ENCODE results near the gene AIG1.

The AIG1 gene

DNA sequence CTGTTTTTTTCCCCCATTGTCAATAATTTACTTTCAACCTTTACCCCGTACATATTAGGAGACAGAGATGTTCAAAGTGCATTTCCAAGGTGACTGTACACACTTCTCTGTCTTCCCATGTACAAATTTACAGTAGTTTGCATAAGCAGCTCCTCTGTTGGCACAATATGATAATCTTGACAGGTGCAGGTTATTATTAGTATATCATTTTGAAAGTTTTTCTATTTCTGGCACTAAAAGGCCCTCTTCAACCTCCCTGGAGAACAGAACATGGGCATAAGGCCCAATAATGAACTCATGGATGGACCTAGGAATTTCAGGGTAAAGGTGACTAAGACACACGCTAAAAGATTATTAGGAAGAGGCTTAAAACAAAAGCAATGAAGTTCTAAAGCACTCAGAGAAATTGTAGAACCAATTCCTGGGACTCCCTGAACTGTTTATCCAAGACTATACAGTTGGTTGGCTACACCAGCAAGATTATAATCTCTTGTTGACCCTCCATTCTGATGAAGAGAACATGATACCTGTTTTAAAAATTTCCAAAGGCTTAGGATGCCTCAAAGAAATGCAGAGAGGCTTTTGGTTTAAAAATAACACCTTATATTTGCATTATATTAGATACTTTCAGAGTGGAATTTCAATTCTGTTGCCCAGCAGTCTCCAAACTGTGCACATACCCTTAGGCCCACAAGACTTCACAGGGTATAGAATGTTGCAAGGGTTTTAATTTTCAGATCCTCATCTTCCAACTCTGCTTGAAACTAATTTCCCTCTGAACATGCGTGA, 1.1 kb downstream of the AIG1 start:
- Histone ChIP-seq H3K79me2 (peaks cover 5% of the 10 kb centered on the region), H3K4me1 (peaks cover 6% of the 10 kb centered on the region), H3K27me3 (ENCODE audit: control insufficient read depth, insufficient read depth, low read length) (no peaks in the 10 kb centered on the region), H3K4me3 (ENCODE audit: low read depth, low read length) (peak overlapping the region; percentile 82), H3K9ac (no peak overlapping the region), H3K9me3 (ENCODE audit: control insufficient read depth, low read length) (no peaks in the 10 kb centered on the region), H2AFZ (peak overlapping the region; percentile 93), H3K27ac (peak overlapping the region; percentile 92), H3K36me3 (ENCODE audit: control insufficient read depth, insufficient read depth, low read length) (no peaks in the 10 kb centered on the region), H3K4me2 (ENCODE audit: low read length) (peak overlapping the region; percentile 60)
- TF ChIP-seq, protein P1, sequence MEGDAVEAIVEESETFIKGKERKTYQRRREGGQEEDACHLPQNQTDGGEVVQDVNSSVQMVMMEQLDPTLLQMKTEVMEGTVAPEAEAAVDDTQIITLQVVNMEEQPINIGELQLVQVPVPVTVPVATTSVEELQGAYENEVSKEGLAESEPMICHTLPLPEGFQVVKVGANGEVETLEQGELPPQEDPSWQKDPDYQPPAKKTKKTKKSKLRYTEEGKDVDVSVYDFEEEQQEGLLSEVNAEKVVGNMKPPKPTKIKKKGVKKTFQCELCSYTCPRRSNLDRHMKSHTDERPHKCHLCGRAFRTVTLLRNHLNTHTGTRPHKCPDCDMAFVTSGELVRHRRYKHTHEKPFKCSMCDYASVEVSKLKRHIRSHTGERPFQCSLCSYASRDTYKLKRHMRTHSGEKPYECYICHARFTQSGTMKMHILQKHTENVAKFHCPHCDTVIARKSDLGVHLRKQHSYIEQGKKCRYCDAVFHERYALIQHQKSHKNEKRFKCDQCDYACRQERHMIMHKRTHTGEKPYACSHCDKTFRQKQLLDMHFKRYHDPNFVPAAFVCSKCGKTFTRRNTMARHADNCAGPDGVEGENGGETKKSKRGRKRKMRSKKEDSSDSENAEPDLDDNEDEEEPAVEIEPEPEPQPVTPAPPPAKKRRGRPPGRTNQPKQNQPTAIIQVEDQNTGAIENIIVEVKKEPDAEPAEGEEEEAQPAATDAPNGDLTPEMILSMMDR (IDR thresholded peaks at IDR 0.05): no peak

DNA sequence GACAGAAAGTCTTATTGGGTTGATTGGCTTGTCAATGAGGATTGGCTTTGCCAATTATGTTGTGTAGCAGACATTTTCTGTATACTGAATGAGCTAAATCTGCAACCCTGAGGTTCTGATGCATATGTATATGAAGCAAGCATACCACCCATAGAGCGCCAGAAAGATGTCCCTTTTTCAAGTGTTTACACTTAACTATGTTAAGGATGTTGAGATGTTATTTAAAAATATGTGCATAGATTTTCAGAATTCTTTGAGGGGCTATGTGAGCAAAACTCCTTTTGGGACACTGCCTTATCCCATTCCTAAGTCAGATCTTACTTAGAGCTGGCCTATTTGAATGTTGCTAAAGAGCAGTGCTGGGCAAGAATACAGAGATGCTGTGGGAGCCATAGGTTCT, 1.9 kb downstream of the AIG1 start:
- Histone ChIP-seq H3K4me3 (ENCODE audit: low read depth, low read length) (no peak overlapping the region), H2AFZ (no peak overlapping the region), H3K9ac (no peak overlapping the region), H3K4me2 (ENCODE audit: low read length) (no peak overlapping the region), H3K36me3 (ENCODE audit: control insufficient read depth, insufficient read depth, low read length) (no peaks in the 10 kb centered on the region), H3K4me1 (peaks cover 6% of the 10 kb centered on the region), H3K27ac (peak overlapping the region; percentile 92), H3K79me2 (peaks cover 6% of the 10 kb centered on the region), H3K27me3 (ENCODE audit: control insufficient read depth, insufficient read depth, low read length) (no peaks in the 10 kb centered on the region), H3K9me3 (ENCODE audit: control insufficient read depth, low read length) (no peaks in the 10 kb centered on the region)
- TF ChIP-seq, protein P1 (IDR thresholded peaks at IDR 0.05): no peak

DNA sequence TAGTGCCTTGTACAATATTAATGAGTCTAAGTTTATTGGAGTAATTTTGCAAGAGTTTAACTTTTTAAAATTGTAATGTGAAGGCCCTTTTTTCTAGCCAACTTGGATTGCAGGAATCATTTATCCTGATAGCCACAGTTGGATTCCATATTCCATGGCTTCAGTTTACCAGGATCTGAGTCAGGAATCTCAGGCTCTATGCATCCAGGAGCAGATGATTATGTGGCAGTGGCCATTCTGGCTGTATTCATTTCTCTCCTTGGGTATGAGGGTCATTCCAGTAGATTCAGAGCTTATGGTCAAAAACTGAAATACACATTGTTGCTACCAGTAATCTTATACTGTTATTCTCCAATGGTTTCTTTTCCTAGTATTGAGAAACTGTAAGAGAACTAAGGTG, 2.9 kb downstream of the AIG1 start:
- H3K4me3 ChIP-seq (ENCODE audit: low read depth, low read length): no peak overlapping the region
- no peaks in the 10 kb centered on the region for H3K9me3 ChIP-seq (ENCODE audit: control insufficient read depth, low read length)
- no peak overlapping the region for H3K4me2 ChIP-seq (ENCODE audit: low read length)

DNA sequence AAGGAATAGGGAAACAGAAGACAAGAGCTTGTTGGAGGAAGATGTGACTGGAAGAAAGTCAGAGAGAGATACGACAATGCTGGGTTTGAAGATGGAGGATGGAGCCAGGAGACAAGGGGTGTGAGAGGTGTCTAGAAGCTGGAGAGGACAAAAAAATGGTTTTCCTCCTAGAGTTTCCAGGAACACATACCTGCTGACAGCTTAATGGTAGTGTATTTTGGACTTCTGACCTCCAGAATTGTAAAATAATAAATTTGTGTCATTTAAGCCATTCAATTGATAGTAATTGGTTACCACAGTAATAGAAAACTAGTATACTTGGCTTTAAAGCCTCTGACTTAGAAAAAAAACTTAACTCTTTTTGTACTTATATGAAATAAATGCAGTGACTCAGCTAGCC, 3.6 kb downstream of the AIG1 start:
- H3K4me1 ChIP-seq: peaks cover 6% of the 10 kb centered on the region
- peaks cover 10% of the 10 kb centered on the region for H3K79me2 ChIP-seq
- no peak overlapping the region for H3K4me3 ChIP-seq (ENCODE audit: low read depth, low read length)
- H3K36me3 ChIP-seq (ENCODE audit: control insufficient read depth, insufficient read depth, low read length): no peaks in the 10 kb centered on the region
- no peak overlapping the region for H2AFZ ChIP-seq
- no peak overlapping the region for H3K27ac ChIP-seq
- H3K9ac ChIP-seq: no peak overlapping the region
- no peaks in the 10 kb centered on the region for H3K27me3 ChIP-seq (ENCODE audit: control insufficient read depth, insufficient read depth, low read length)
- TF ChIP-seq, protein P1 (IDR thresholded peaks at IDR 0.05): no peak
- no peaks in the 10 kb centered on the region for H3K9me3 ChIP-seq (ENCODE audit: control insufficient read depth, low read length)
- H3K4me2 ChIP-seq (ENCODE audit: low read length): no peak overlapping the region

More for the DNA sequence above, 2.9 kb downstream of the AIG1 start:
- TF ChIP-seq, protein P1 (IDR thresholded peaks at IDR 0.05): no peak
- H3K4me1 ChIP-seq: peaks cover 6% of the 10 kb centered on the region
- H3K27me3 ChIP-seq (ENCODE audit: control insufficient read depth, insufficient read depth, low read length): no peaks in the 10 kb centered on the region
- H3K27ac ChIP-seq: no peak overlapping the region
- H3K9ac ChIP-seq: no peak overlapping the region
- no peak overlapping the region for H2AFZ ChIP-seq
- H3K36me3 ChIP-seq (ENCODE audit: control insufficient read depth, insufficient read depth, low read length): no peaks in the 10 kb centered on the region
- peaks cover 6% of the 10 kb centered on the region for H3K79me2 ChIP-seq

Measured in parathyroid adenoma (tissue), 2 donors.